ENCODE data around the gene INSIG2. TPM values are rescaled to one million over a fixed set of nuclear protein-coding genes. Genes with fewer than 3 reads are reported as not detected.
A peak's percentile ranks its signal among the peaks of the same experiment; 100 is the strongest.

The INSIG2 gene
- total RNA-seq, 1 donor from 2014 or later = 27.7 TPM

DNA sequence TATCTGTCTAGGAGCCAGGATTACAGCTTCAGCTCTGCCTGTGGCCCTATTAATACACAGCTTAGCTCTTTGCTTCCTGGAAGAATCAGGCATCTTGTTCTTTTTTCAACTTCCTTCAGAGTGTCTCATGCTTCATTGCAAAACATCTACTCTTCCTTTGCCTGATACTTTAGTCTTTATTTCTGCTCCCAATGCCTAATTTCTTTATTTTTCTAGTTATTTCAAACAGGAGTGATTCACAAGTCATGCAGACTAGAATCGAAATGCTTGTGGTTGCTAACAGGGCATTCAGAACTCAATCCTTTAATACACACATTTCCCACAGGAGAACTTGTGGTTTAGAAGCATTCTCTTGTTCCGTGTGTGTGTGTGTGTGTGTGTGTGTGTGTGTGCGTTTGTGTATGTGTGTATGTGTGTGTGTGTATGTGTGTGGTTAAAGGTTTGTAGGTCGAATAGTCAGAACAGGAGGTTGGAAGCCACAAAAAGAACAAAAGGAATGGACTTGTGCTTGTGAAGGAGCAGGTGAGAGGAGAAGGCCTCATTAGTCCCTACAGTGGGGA, 28.3 kb upstream of the INSIG2 start:
- Mint-ChIP-seq H3K4me3 (ENCODE audit: unreplicated experiment) (no peak overlapping the region), H3K4me1 (ENCODE audit: low read depth) (no peaks in the 10 kb centered on the region), H3K27me3 (ENCODE audit: low read depth) (peaks cover 28% of the 10 kb centered on the region), H3K36me3 (ENCODE audit: low read depth) (no peaks in the 10 kb centered on the region), H3K27ac (ENCODE audit: unreplicated experiment) (peak overlapping the region; percentile 52), H3K9me3 (ENCODE audit: low read depth) (no peaks in the 10 kb centered on the region)
- TF ChIP-seq CTCF (IDR thresholded peaks at IDR 0.05) = no peak
- DNase-seq (ENCODE audit: low spot score) = no peak

DNA sequence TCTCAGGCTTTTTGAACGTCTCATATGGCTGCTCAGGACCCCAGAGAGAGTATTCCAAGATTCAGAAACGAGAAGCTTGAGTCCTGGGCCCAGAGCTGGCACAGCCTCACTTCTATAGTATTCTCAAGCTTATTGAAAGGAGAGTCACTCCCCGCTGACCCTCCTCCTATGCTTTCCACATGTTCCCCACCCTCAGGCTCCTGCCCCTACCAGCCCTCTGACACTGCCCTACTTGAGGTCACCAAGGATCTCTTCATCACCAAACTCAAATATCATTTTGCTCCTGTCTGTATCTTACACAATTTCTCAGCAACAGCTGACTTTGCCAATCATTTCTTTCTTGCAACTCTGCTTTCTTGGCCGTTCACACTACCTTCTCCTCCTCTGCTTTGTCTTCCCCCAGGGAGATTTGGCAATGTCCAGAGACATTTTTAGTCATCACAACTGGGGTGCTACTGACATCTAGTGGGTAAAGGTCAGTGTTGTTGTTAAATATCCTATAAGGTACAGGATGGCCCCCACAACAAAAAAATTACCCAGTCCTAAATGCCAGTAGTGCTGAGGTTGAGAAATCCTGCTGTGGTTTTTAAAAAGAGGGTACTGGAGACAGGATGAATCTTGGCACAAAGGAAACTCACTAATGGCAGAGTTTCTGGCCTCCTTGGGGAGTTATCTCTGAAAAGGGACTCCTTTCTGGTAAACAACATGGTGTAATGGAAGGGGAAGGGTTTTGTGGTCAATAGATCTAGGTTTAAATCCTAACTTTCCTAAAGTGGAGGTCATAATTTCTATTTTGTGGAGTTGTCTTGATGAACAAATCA, 26.9 kb upstream of the INSIG2 start:
- H3K36me3 Mint-ChIP-seq (ENCODE audit: low read depth) = no peaks in the 10 kb centered on the region
- peak; percentile 43 for TF ChIP-seq CTCF (IDR thresholded peaks at IDR 0.05)
- DNase-seq (ENCODE audit: low spot score) = no peak
- no peak overlapping the region for H3K27ac Mint-ChIP-seq (ENCODE audit: unreplicated experiment)
- no peaks in the 10 kb centered on the region for H3K9me3 Mint-ChIP-seq (ENCODE audit: low read depth)
- H3K4me3 Mint-ChIP-seq (ENCODE audit: unreplicated experiment) = no peak overlapping the region
- peaks cover 30% of the 10 kb centered on the region for H3K27me3 Mint-ChIP-seq (ENCODE audit: low read depth)
- H3K4me1 Mint-ChIP-seq (ENCODE audit: low read depth) = no peaks in the 10 kb centered on the region

GRCh38 chr2:118062048-118062447, 26.2 kb upstream of the INSIG2 start:
- Mint-ChIP-seq H3K9me3 (ENCODE audit: low read depth) (no peaks in the 10 kb centered on the region), H3K4me1 (ENCODE audit: low read depth) (no peaks in the 10 kb centered on the region), H3K27me3 (ENCODE audit: low read depth) (peaks cover 33% of the 10 kb centered on the region), H3K36me3 (ENCODE audit: low read depth) (no peaks in the 10 kb centered on the region), H3K4me3 (ENCODE audit: unreplicated experiment) (no peak overlapping the region), H3K27ac (ENCODE audit: unreplicated experiment) (no peak overlapping the region)
- TF ChIP-seq CTCF (IDR thresholded peaks at IDR 0.05) = no peak
- no peak for DNase-seq (ENCODE audit: low spot score)

DNA sequence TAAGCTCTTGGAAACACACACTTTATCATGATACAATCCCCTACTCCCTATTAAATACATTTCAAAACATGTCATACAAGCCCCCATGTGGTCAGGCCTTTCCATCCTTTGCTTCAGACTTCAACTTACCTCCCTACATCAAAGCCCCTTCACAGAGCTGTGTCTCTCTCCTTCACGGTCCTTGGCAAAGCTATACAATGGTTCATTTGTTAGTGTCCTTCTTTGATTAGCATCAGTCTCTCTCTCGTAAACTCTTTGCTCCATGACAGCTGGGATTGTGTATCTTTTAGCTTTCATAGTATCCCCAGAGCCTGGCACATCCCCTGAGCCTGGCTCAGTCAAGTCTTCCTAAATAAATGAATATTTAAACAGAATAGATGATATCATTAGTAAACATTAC, 25.6 kb upstream of the INSIG2 start:
- Mint-ChIP-seq H3K4me3 (ENCODE audit: unreplicated experiment) (no peak overlapping the region), H3K27me3 (ENCODE audit: low read depth) (peaks cover 34% of the 10 kb centered on the region), H3K4me1 (ENCODE audit: low read depth) (no peaks in the 10 kb centered on the region), H3K36me3 (ENCODE audit: low read depth) (no peaks in the 10 kb centered on the region), H3K27ac (ENCODE audit: unreplicated experiment) (no peak overlapping the region), H3K9me3 (ENCODE audit: low read depth) (no peaks in the 10 kb centered on the region)
- DNase-seq (ENCODE audit: low spot score) = no peak
- TF ChIP-seq CTCF (IDR thresholded peaks at IDR 0.05) = no peak

GRCh38 chr2:118065015-118065706, 23.1 kb upstream of the INSIG2 start:
- H3K36me3 Mint-ChIP-seq (ENCODE audit: low read depth) = no peaks in the 10 kb centered on the region

More at GRCh38 chr2:118065015-118065706, 23.1 kb upstream of the INSIG2 start:
- no peaks in the 10 kb centered on the region for H3K9me3 Mint-ChIP-seq (ENCODE audit: low read depth)
- H3K27ac Mint-ChIP-seq (ENCODE audit: unreplicated experiment) = no peak overlapping the region
- TF ChIP-seq CTCF (IDR thresholded peaks at IDR 0.05) = no peak
- H3K4me1 Mint-ChIP-seq (ENCODE audit: low read depth) = no peaks in the 10 kb centered on the region
- DNase-seq (ENCODE audit: low spot score) = no peak
- no peak overlapping the region for H3K4me3 Mint-ChIP-seq (ENCODE audit: unreplicated experiment)
- peaks cover 51% of the 10 kb centered on the region for H3K27me3 Mint-ChIP-seq (ENCODE audit: low read depth)

Data from chondrocyte (in vitro differentiated cells).